Smooth muscle cell (in vitro differentiated cells): ENCODE results near the gene TGFBR2. TPM values are rescaled to one million over a fixed set of nuclear protein-coding genes. Genes with fewer than 3 reads are reported as not detected.
A peak's percentile ranks its signal among the peaks of the same experiment; 100 is the strongest.

Experiments
- DNase-seq: peaks from one replicate; lab custom pipeline; 2025; ENCODE audit not compliant: unreplicated experiment; lab: John Stamatoyannopoulos, UW
- H2AFZ ChIP-seq: fragments of 200-600 bp; sonication (generic); 2 replicates; pipeline ENCODE4 v1.6.0; 2016; ENCODE audit warnings: antibody characterized with exemption, low read depth, mild to moderate bottlenecking
- H3F3A ChIP-seq: fragments of 200-600 bp; sonication (generic); 2 replicates; pipeline ENCODE4 v1.6.0; 2017; ENCODE audit warnings: antibody characterized with exemption, low read depth
- H3K27ac ChIP-seq: fragments of 200-600 bp; sonication (generic); 2 replicates; pipeline ENCODE4 v1.5.1; 2016; ENCODE audit warnings: low read depth, mild to moderate bottlenecking
- H3K27me3 ChIP-seq: fragments of 200-600 bp; sonication (generic); 2 replicates; pipeline ENCODE4 v1.6.1; 2016; ENCODE audit warnings: low read depth, mild to moderate bottlenecking
- H3K36me3 ChIP-seq: fragments of 200-600 bp; sonication (generic); 2 replicates; pipeline ENCODE4 v1.5.1; 2016; ENCODE audit warnings: low read depth
- H3K4me1 ChIP-seq: fragments of 200-600 bp; sonication (generic); 2 replicates; pipeline ENCODE4 v1.5.1; 2016; ENCODE audit warnings: low read depth
- H3K4me2 ChIP-seq: fragments of 200-600 bp; sonication (generic); 2 replicates; pipeline ENCODE4 v1.6.0; 2016; ENCODE audit warnings: mild to moderate bottlenecking
- H3K4me3 ChIP-seq: fragments of 200-600 bp; sonication (generic); 2 replicates; pipeline ENCODE4 v1.5.1; 2016; ENCODE audit warnings: mild to moderate bottlenecking
- H3K79me2 ChIP-seq: fragments of 200-600 bp; sonication (generic); 2 replicates; pipeline ENCODE4 v1.6.0; 2016; ENCODE audit warnings: low read depth, mild to moderate bottlenecking
- H3K9ac ChIP-seq: fragments of 200-600 bp; sonication (generic); 2 replicates; pipeline ENCODE4 v1.6.0; 2016; ENCODE audit warnings: low read depth
- H3K9me3 ChIP-seq: fragments of 200-600 bp; sonication (generic); replicated peaks from 2 replicates; pipeline ENCODE4 v1.5.1; 2016; ENCODE audit warnings: low read depth
- H4K20me1 ChIP-seq: fragments of 200-600 bp; sonication (generic); 2 replicates; pipeline ENCODE4 v1.6.0; 2016; ENCODE audit warnings: low read depth
- CTCF ChIP-seq: fragments of 200-600 bp; sonication (generic); IDR thresholded peaks from 2 replicates; pipeline ENCODE4 v1.5.1; 2017; ENCODE audit warnings: borderline replicate concordance, mild to moderate bottlenecking, antibody characterized with exemption; ENCODE audit not compliant: insufficient read depth, poor library complexity, severe bottlenecking
- WGBS: methylation state at CpG from one replicate; pipeline ENCODE4 v1.1.7; 2016; ENCODE audit warnings: low lambda C conversion rate; 5-methylcytosine and 5-hydroxymethylcytosine counted together
- polyA plus RNA-seq: library from polyadenylated mRNA; unstranded; fragments of >200 nt; fragmentation: Nextera tagmentation; extraction: Ambion mirVana; gene quantifications from 2 replicates; pipeline ENCODE4 v1.2.1, GENCODE V29; 2016
- total RNA-seq: library from RNA; depleted of rRNA; stranded (reverse); fragments of >200 nt; gene quantifications from 2 replicates; pipeline ENCODE4 v1.2.3, GENCODE V29; 2014

Gene TGFBR2
- total and polyA plus RNA-seq, 2 experiments from 2014 or later, result 39.6 to 53.7 TPM

GRCh38 chr3:30628901-30629590, 22.6 kb downstream of the TGFBR2 start:
- Histone ChIP-seq H3F3A (peaks cover 14% of the 10 kb centered on the region), H3K36me3 (no peaks in the 10 kb centered on the region), H3K4me1 (peaks cover 46% of the 10 kb centered on the region), H3K79me2 (peaks cover 61% of the 10 kb centered on the region), H4K20me1 (peaks cover 20% of the 10 kb centered on the region), H2AFZ (no peak overlapping the region), H3K27me3 (no peaks in the 10 kb centered on the region), H3K9me3 (no peaks in the 10 kb centered on the region), H3K4me2 (no peak overlapping the region), H3K27ac (no peak overlapping the region), H3K9ac (no peak overlapping the region), H3K4me3 (no peak overlapping the region)
- TF ChIP-seq CTCF, result no peak
- WGBS, result 79% methylated on average over 5 of the region's 5 CpGs
- no peak for DNase-seq

GRCh38 chr3:30629746-30630145, 23.3 kb downstream of the TGFBR2 start:
- Histone ChIP-seq H3K27ac (no peak overlapping the region), H3K4me2 (no peak overlapping the region), H2AFZ (no peak overlapping the region), H4K20me1 (peaks cover 20% of the 10 kb centered on the region), H3K9me3 (no peaks in the 10 kb centered on the region), H3K9ac (no peak overlapping the region), H3K4me3 (no peak overlapping the region), H3K79me2 (peaks cover 60% of the 10 kb centered on the region), H3K27me3 (no peaks in the 10 kb centered on the region), H3F3A (peaks cover 14% of the 10 kb centered on the region), H3K36me3 (no peaks in the 10 kb centered on the region), H3K4me1 (peaks cover 48% of the 10 kb centered on the region)
- TF ChIP-seq CTCF, result no peak
- no peak for DNase-seq
- 92% methylated on average over 6 of the region's 6 CpGs for WGBS

- Histone ChIP-seq H3K9me3 (no peaks in the 10 kb centered on the region), H3K4me3 (no peak overlapping the region), H3K27me3 (no peaks in the 10 kb centered on the region), H4K20me1 (peaks cover 26% of the 10 kb centered on the region), H3K9ac (no peak overlapping the region), H3K79me2 (peaks cover 60% of the 10 kb centered on the region), H3F3A (peaks cover 14% of the 10 kb centered on the region), H3K4me1 (peaks cover 53% of the 10 kb centered on the region), H3K4me2 (no peak overlapping the region), H3K36me3 (no peaks in the 10 kb centered on the region), H3K27ac (peak overlapping the region; percentile 6), H2AFZ (no peak overlapping the region)
- WGBS, result 84% methylated on average over 2 of the region's 2 CpGs
- DNase-seq, result no peak
- no peak for TF ChIP-seq CTCF
Observed at GRCh38 chr3:30630238-30631030, 24.0 kb downstream of the TGFBR2 start.
